H1 (cell line): Measurements from ENCODE around the gene ABCC11. TPM values are rescaled to one million over a fixed set of nuclear protein-coding genes. Genes with fewer than 3 reads are reported as not detected.

Experiments used
- CTCF ChIA-PET: fragments of 300-600 bp; sonication (Branson Sonifier 250); formaldehyde crosslinking; loops from one replicate; lab custom pipeline; 2021; ENCODE audit not compliant: partially characterized antibody; lab: Charles Lee
- POLR2A ChIA-PET: fragments of 300-600 bp; sonication (Branson Sonifier 250); formaldehyde crosslinking; loops from one replicate; lab custom pipeline; 2021; ENCODE audit warnings: inconsistent platforms; ENCODE audit not compliant: partially characterized antibody; lab: Charles Lee
- DNase-seq, 2 experiments: peaks; one replicate each; pipeline versions ENCODE4 v3.0.0 to v3.0.0-alpha.2; 2010 to 2022; ENCODE audit warnings: low spot score in 2 of 2, low read depth in 1 of 2, mixed read lengths in 1 of 2
- FAIRE-seq: peaks from 2 replicates; lab custom pipeline; 2011; peaks lifted over from hg19 to GRCh38; lab: Jason Lieb, UNC
- H2AFZ ChIP-seq: 2 replicates; pipeline ENCODE4 v1.8.1; 2012; ENCODE audit warnings: low read length, inconsistent platforms
- H2AK5ac ChIP-seq: 2 replicates; pipeline ENCODE4 v1.6.1; 2013; ENCODE audit warnings: low read depth, low read length
- H2BK120ac ChIP-seq: replicated peaks from 2 replicates; pipeline ENCODE3; 2013; ENCODE audit warnings: low read depth, low read length, inconsistent platforms
- H2BK12ac ChIP-seq: 2 replicates; pipeline ENCODE4 v1.6.1; 2013; ENCODE audit warnings: low read depth, low read length
- H2BK15ac ChIP-seq: 2 replicates; pipeline ENCODE4 v1.6.1; 2013; ENCODE audit warnings: low read length
- H2BK20ac ChIP-seq: 2 replicates; pipeline ENCODE4 v1.6.1; 2013; ENCODE audit warnings: low read length
- H2BK5ac ChIP-seq: 2 replicates; pipeline ENCODE4 v1.6.1; 2013; ENCODE audit warnings: low read depth, low read length
- H3K14ac ChIP-seq: 2 replicates; pipeline ENCODE4 v1.6.1; 2013; ENCODE audit warnings: inconsistent platforms; ENCODE audit not compliant: insufficient read length
- H3K18ac ChIP-seq: 2 replicates; pipeline ENCODE4 v1.6.1; 2013; ENCODE audit warnings: low read length; ENCODE audit errors: extremely low read depth
- H3K23ac ChIP-seq: 2 replicates; pipeline ENCODE4 v1.6.1; 2013; ENCODE audit warnings: inconsistent platforms; ENCODE audit not compliant: insufficient read length
- H3K23me2 ChIP-seq: 2 replicates; pipeline ENCODE4 v1.6.1; 2013; ENCODE audit warnings: low read depth, low read length
- H3K27ac ChIP-seq: 2 replicates; pipeline ENCODE4 v1.6.1; 2011; ENCODE audit warnings: low read depth, low read length, inconsistent platforms
- H3K27me3 ChIP-seq, 4 experiments: replicated peaks in 1 of 4; 1 replicate in 1 of 4; 2 replicates in 3 of 4; pipeline versions ENCODE4 v1.6.1 to v1.8.1; 2011 to 2013; ENCODE audit warnings: low read length in 3 of 4, mild to moderate bottlenecking in 3 of 4, inconsistent platforms in 2 of 4, mixed read lengths in 2 of 4, moderate library complexity in 1 of 4; ENCODE audit not compliant: control insufficient read depth in 3 of 4, insufficient read depth in 3 of 4; ENCODE audit errors: extremely low read depth in 1 of 4
- H3K36me3 ChIP-seq, 4 experiments: 2 replicates each; pipeline versions ENCODE4 v1.6.1 to v1.8.1; 2011 to 2013; ENCODE audit warnings: mild to moderate bottlenecking in 4 of 4, low read length in 3 of 4, moderate library complexity in 2 of 4, control low read depth in 1 of 4, inconsistent platforms in 1 of 4; ENCODE audit not compliant: insufficient read depth in 4 of 4, control insufficient read depth in 2 of 4
- H3K4ac ChIP-seq: replicated peaks from 2 replicates; pipeline ENCODE3; 2013; ENCODE audit warnings: low read length, low read depth, mixed read lengths, inconsistent platforms; ENCODE audit not compliant: insufficient read length
- H3K4me1 ChIP-seq, 4 experiments: replicated peaks in 1 of 4; 1 replicate in 1 of 4; 2 replicates in 3 of 4; pipeline versions ENCODE4 v1.6.1 to v1.8.1; 2011 to 2013; ENCODE audit warnings: low read length in 3 of 4, inconsistent platforms in 2 of 4, mixed read lengths in 1 of 4; ENCODE audit not compliant: insufficient read depth in 4 of 4, control insufficient read depth in 3 of 4
- H3K4me2 ChIP-seq, 2 experiments: 2 replicates each; pipeline versions ENCODE4 v1.6.1 to v1.8.1; 2011 to 2013; ENCODE audit warnings: low read depth in 2 of 2, low read length in 2 of 2, control low read depth in 1 of 2, inconsistent platforms in 1 of 2, mild to moderate bottlenecking in 1 of 2; ENCODE audit not compliant: insufficient read depth in 1 of 2
- H3K4me3 ChIP-seq, 4 experiments: fragments of 200-600, 300-600 bp in 1 of 4; sonication (generic), shearing (Covaris generic), sonication (Bioruptor Twin) in 1 of 4; 2 replicates each; pipeline versions ENCODE4 v1.5.1 to v1.8.1; 2011 to 2016; ENCODE audit warnings: low read length in 4 of 4, low read depth in 3 of 4, control low read depth in 2 of 4, inconsistent platforms in 2 of 4, mild to moderate bottlenecking in 2 of 4, mixed read lengths in 1 of 4, moderate library complexity in 1 of 4; ENCODE audit not compliant: insufficient read depth in 2 of 4; ENCODE audit errors: extremely low read depth in 1 of 4
- H3K56ac ChIP-seq: replicated peaks from 2 replicates; pipeline ENCODE3; 2013; ENCODE audit warnings: low read depth, mild to moderate bottlenecking, mixed read lengths, low read length, inconsistent platforms; ENCODE audit not compliant: insufficient read length
- H3K79me1 ChIP-seq: 2 replicates; pipeline ENCODE4 v1.6.1; 2013; ENCODE audit warnings: low read depth, low read length, control low read depth
- H3K79me2 ChIP-seq, 2 experiments: 2 replicates each; pipeline versions ENCODE4 v1.6.1 to v1.8.1; 2012 to 2013; ENCODE audit warnings: low read length in 2 of 2, mild to moderate bottlenecking in 2 of 2, inconsistent platforms in 1 of 2; ENCODE audit not compliant: insufficient read depth in 2 of 2, control insufficient read depth in 1 of 2
- H3K9ac ChIP-seq, 4 experiments: replicated peaks in 1 of 4; 1 replicate in 1 of 4; 2 replicates in 3 of 4; pipeline versions ENCODE4 v1.6.1 to v1.8.1; 2011 to 2013; ENCODE audit warnings: low read depth in 3 of 4, low read length in 3 of 4, control low read depth in 2 of 4, mild to moderate bottlenecking in 2 of 4, moderate library complexity in 2 of 4, inconsistent platforms in 1 of 4; ENCODE audit errors: extremely low read depth in 1 of 4
- H3K9me3 ChIP-seq, 2 experiments: 2 replicates each; pipeline versions ENCODE4 v1.6.1 to v1.8.1; 2012 to 2013; ENCODE audit warnings: mild to moderate bottlenecking in 2 of 2, moderate library complexity in 2 of 2, control low read depth in 1 of 2, inconsistent platforms in 1 of 2, low read depth in 1 of 2, low read length in 1 of 2, mixed read lengths in 1 of 2; ENCODE audit not compliant: insufficient read depth in 2 of 2
- H4K20me1 ChIP-seq, 2 experiments: replicated peaks in 1 of 2; 2 replicates each; pipeline versions ENCODE3 to v1.8.1; 2011 to 2013; ENCODE audit warnings: inconsistent platforms in 2 of 2, low read length in 2 of 2, mild to moderate bottlenecking in 1 of 2; ENCODE audit not compliant: insufficient read depth in 2 of 2, control insufficient read depth in 1 of 2
- H4K5ac ChIP-seq: 2 replicates; pipeline ENCODE4 v1.6.1; 2013; ENCODE audit warnings: low read length, low read depth, mixed read lengths, inconsistent platforms; ENCODE audit not compliant: insufficient read length
- H4K8ac ChIP-seq: 2 replicates; pipeline ENCODE4 v1.8.0; 2013; ENCODE audit warnings: mild to moderate bottlenecking, moderate library complexity, low read length, inconsistent platforms; ENCODE audit not compliant: insufficient read depth; ENCODE audit errors: extremely low read depth
- H4K91ac ChIP-seq: replicated peaks from 2 replicates; pipeline ENCODE3; 2013; ENCODE audit warnings: low read length, mixed read lengths, inconsistent platforms; ENCODE audit not compliant: insufficient read length
- BRCA1 ChIP-seq: IDR thresholded peaks from 2 replicates; pipeline ENCODE4 v1.6.1; 2012; ENCODE audit warnings: low read depth, low read length, improper control_type of control experiment
- CTBP2 ChIP-seq: IDR thresholded peaks from 2 replicates; pipeline ENCODE4 v1.7.0; 2011; ENCODE audit warnings: borderline replicate concordance, mild to moderate bottlenecking, moderate library complexity, mixed read lengths, low read length; ENCODE audit not compliant: insufficient read depth, insufficient read length
- GABPA ChIP-seq: IDR thresholded peaks from 2 replicates; pipeline ENCODE4 v1.6.1; 2011; ENCODE audit warnings: mild to moderate bottlenecking, low read length, moderate library complexity, borderline replicate concordance; ENCODE audit not compliant: insufficient read depth
- RBBP5 ChIP-seq: IDR thresholded peaks from 2 replicates; pipeline ENCODE4 v1.7.1; 2012; ENCODE audit warnings: low read depth, mild to moderate bottlenecking, inconsistent platforms, low read length, moderate library complexity, borderline replicate concordance
- RNF2 ChIP-seq: fragments of 200-900, 300-1000 bp; sonication (generic); IDR thresholded peaks from 2 replicates; pipeline ENCODE4 v1.7.1; 2016; ENCODE audit warnings: borderline replicate concordance, low read depth, mild to moderate bottlenecking, antibody characterized with exemption, low read length; ENCODE audit not compliant: poor library complexity, severe bottlenecking; ENCODE audit errors: missing control alignments
- WGBS, 2 experiments: shearing (Covaris generic) in 1 of 2; methylation state at CpG; one replicate each; pipeline versions ENCODE4 v1.1.6 to v1.1.7; 2013 to 2015; ENCODE audit warnings: low lambda C conversion rate in 2 of 2, mixed read lengths in 2 of 2, inconsistent platforms in 1 of 2, low coverage in 1 of 2, missing lambda C conversion rate in 1 of 2; ENCODE audit not compliant: insufficient replicate concordance in 2 of 2, insufficient coverage in 1 of 2, insufficient read length in 1 of 2; ENCODE audit errors: extremely low coverage in 1 of 2, missing lambda C conversion rate in 1 of 2; 5-methylcytosine and 5-hydroxymethylcytosine counted together
- polyA plus RNA-seq, 7 experiments: library from polyadenylated mRNA; depleted of rRNA in 3 of 7; stranded (reverse) in 5 of 7; unstranded in 2 of 7; fragments of >200 nt in 5 of 7; fragments of 200-250 nt in 2 of 7; gene quantifications; 1 replicate in 5 of 7; 2 replicates in 1 of 7; 4 replicates in 1 of 7; pipeline versions ENCODE4 v1.2.1 to v1.2.3, GENCODE V29; 2011 to 2013; ENCODE audit warnings: missing spikeins in 2 of 7, mixed read lengths in 2 of 7
- total RNA-seq: library from RNA; stranded (reverse); fragmentation: NEBNext Ultra II Directional; extraction: Animal tissue kit (Norgen Biotek cat#: 25700); gene quantifications from 2 replicates; pipeline ENCODE4 v1.2.1, GENCODE V29; 2021
- TF ChIP-seq, protein P1 (sequence below): IDR thresholded peaks from 2 replicates; pipeline ENCODE4 v1.6.1; 2011; ENCODE audit warnings: low read length, improper control_type of control experiment
- TF ChIP-seq, protein P2 (sequence below): IDR thresholded peaks from 2 replicates; pipeline ENCODE4 v1.6.1; 2012; ENCODE audit warnings: inconsistent platforms

The ABCC11 gene
- total and polyA plus RNA-seq, 2 of the 8 experiments (the other 6 are each of a cell fraction or from before 2014, with no cell fraction given) = 0.06 TPM; not detected in 1

GRCh38 chr16:48291754-48292153 lies 44.4 kb upstream of the ABCC11 start:
- no peak for DNase-seq
- Histone ChIP-seq H3K9ac (no peak overlapping the region), H3K4ac (no peak overlapping the region), H4K8ac (no peak overlapping the region), H3K4me2 (no peak overlapping the region), H3K23ac (no peak overlapping the region), H3K79me1 (no peaks in the 10 kb centered on the region), H3K27ac (no peak overlapping the region), H2BK5ac (no peak overlapping the region), H3K14ac (no peak overlapping the region), H2BK120ac (no peak overlapping the region), H2BK15ac (no peak overlapping the region), H3K18ac (no peak overlapping the region), H2BK20ac (no peak overlapping the region), H2AK5ac (no peak overlapping the region), H3K9me3 (peaks cover 6 to 8% of the 10 kb centered on the region in 2 experiments; a peak in 3 of 4 replicates), H3K56ac (no peak overlapping the region), H4K5ac (no peak overlapping the region), H3K79me2 (no peaks in the 10 kb centered on the region), H4K91ac (no peak overlapping the region), H3K27me3 (no peaks in the 10 kb centered on the region), H2BK12ac (no peak overlapping the region), H3K4me3 (no peak overlapping the region), H3K36me3 (peaks cover 0 to 12% (median 1%) of the 10 kb centered on the region in 4 experiments; a peak in 3 of 8 replicates), H4K20me1 (no peaks in the 10 kb centered on the region), H3K4me1 (peaks cover 0 to 5% (median 0%) of the 10 kb centered on the region in 4 experiments; a peak in 1 of 7 replicates), H2AFZ (no peak overlapping the region), H3K23me2 (no peaks in the 10 kb centered on the region)
- TF ChIP-seq, protein P1, sequence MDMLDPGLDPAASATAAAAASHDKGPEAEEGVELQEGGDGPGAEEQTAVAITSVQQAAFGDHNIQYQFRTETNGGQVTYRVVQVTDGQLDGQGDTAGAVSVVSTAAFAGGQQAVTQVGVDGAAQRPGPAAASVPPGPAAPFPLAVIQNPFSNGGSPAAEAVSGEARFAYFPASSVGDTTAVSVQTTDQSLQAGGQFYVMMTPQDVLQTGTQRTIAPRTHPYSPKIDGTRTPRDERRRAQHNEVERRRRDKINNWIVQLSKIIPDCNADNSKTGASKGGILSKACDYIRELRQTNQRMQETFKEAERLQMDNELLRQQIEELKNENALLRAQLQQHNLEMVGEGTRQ = no peak
- TF ChIP-seq GABPA (no peak), RBBP5 (no peak), BRCA1 (no peak), RNF2 (no peak), CTBP2 (no peak)
- TF ChIP-seq, protein P2, sequence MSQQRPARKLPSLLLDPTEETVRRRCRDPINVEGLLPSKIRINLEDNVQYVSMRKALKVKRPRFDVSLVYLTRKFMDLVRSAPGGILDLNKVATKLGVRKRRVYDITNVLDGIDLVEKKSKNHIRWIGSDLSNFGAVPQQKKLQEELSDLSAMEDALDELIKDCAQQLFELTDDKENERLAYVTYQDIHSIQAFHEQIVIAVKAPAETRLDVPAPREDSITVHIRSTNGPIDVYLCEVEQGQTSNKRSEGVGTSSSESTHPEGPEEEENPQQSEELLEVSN = no peak
- POLR2A ChIA-PET = no interaction called here
- no peak for FAIRE-seq
- CTCF ChIA-PET = interaction anchor here (0.7 to 2.4 kb wide), 4 partner anchors 9 to 332 kb away, joined by 3 to 9 read pairs (median 5); no protein-coding TSS in a partner anchor
- WGBS, 2 experiments = 89% methylated on average over 4 of the region's 4 CpGs; no CpG with 5 or more reads in 1 of the 2 experiments
